Brain pericyte (primary cell): ENCODE results near the gene PBX4.

Experiments
- DNase-seq: peaks from one replicate; pipeline ENCODE4 v3.0.0-alpha.2; 2012; ENCODE audit warnings: low read depth, low spot score

PBX4 gene

GRCh38 chr19:19649155-19649554 lies 30.7 kb upstream of the PBX4 start:
- no peak for DNase-seq

GRCh38 chr19:19647037-19647835 lies 28.7 kb upstream of the PBX4 start:
- no peak for DNase-seq

GRCh38 chr19:19645233-19645870 lies 26.9 kb upstream of the PBX4 start:
- DNase-seq = no peak

- DNase-seq = no peak
Observed at GRCh38 chr19:19644054-19644388, 25.5 kb upstream of the PBX4 start.

- DNase-seq = no peak
Observed at GRCh38 chr19:19643158-19644053, 24.9 kb upstream of the PBX4 start, which contains the start of gene GMIP. TSS of gene GMIP (minus strand) at chr19:19643657. CDS start at chr19:19643529, 128 bp downstream.

GRCh38 chr19:19642506-19643157 lies 24.1 kb upstream of the PBX4 start:
- no peak for DNase-seq

GRCh38 chr19:19637523-19638251 lies 19.2 kb upstream of the PBX4 start:
- no peak for DNase-seq

GRCh38 chr19:19637186-19637522 lies 18.7 kb upstream of the PBX4 start:
- no peak for DNase-seq

GRCh38 chr19:19636573-19637185 lies 18.2 kb upstream of the PBX4 start:
- DNase-seq = no peak

GRCh38 chr19:19635313-19635702 lies 16.8 kb upstream of the PBX4 start:
- DNase-seq = no peak

- DNase-seq = no peak
Observed at GRCh38 chr19:19634516-19635312, 16.2 kb upstream of the PBX4 start.

GRCh38 chr19:19633711-19634515 lies 15.4 kb upstream of the PBX4 start:
- DNase-seq = no peak

- DNase-seq = no peak
Observed at GRCh38 chr19:19632661-19633060, 14.2 kb upstream of the PBX4 start.

- DNase-seq = no peak
Observed at GRCh38 chr19:19631346-19631745, 12.9 kb upstream of the PBX4 start.

GRCh38 chr19:19630426-19630825 lies 11.9 kb upstream of the PBX4 start:
- DNase-seq = no peak

- no peak for DNase-seq
Observed at GRCh38 chr19:19630062-19630414, 11.6 kb upstream of the PBX4 start.

- DNase-seq = no peak
Observed at GRCh38 chr19:19628501-19629134, 10.1 kb upstream of the PBX4 start.

- no peak for DNase-seq
Observed at GRCh38 chr19:19627621-19628500, 9.4 kb upstream of the PBX4 start, which contains the start of gene LPAR2. TSS of gene LPAR2 (minus strand) at chr19:19628220. CDS start at chr19:19627275, 945 bp downstream.
